OCI-LY7 (cell line): ENCODE measurements around the gene MTMR2. TPM values are rescaled to one million over a fixed set of nuclear protein-coding genes. Genes with fewer than 3 reads are reported as not detected.

Experiments
- BruUV-seq: library from RNA; stranded (reverse); fragments of 400-500 nt; replicated peaks from 2 replicates; lab custom pipeline; 2021; lab: Mats Ljungman, UMichigan
- CTCF ChIA-PET: fragments of 300-600 bp; sonication (Branson Sonifier 250); formaldehyde crosslinking; loops from one replicate; lab custom pipeline; 2022; ENCODE audit warnings: antibody characterized with exemption; ENCODE audit not compliant: unreplicated experiment; lab: Charles Lee
- POLR2A ChIA-PET: fragments of 300-600 bp; sonication (Branson Sonifier 250); formaldehyde crosslinking; loops from one replicate; lab custom pipeline; 2022; ENCODE audit warnings: antibody characterized with exemption; lab: Charles Lee
- DNase-seq: peaks from one replicate; pipeline ENCODE4 v3.0.0-alpha.2; 2015; ENCODE audit warnings: low spot score
- H2AFZ ChIP-seq: fragments of 200-600 bp; sonication (generic), shearing (Covaris generic); 2 replicates; pipeline ENCODE4 v1.6.1; 2014; ENCODE audit warnings: mild to moderate bottlenecking, antibody characterized with exemption, low read length, moderate library complexity
- H3K27ac ChIP-seq: fragments of 200-600 bp; sonication (generic); 2 replicates; pipeline ENCODE4 v1.5.1; 2014; ENCODE audit warnings: mixed run types, low read depth, mild to moderate bottlenecking, moderate library complexity, low read length, inconsistent platforms; ENCODE audit not compliant: poor library complexity, severe bottlenecking
- H3K36me3 ChIP-seq: fragments of 200-600 bp; sonication (generic); 2 replicates; pipeline ENCODE4 v1.6.1; 2014; ENCODE audit warnings: mild to moderate bottlenecking, antibody characterized with exemption, low read length, moderate library complexity, mixed read lengths; ENCODE audit not compliant: insufficient read depth
- H3K4me1 ChIP-seq: fragments of 200-600 bp; sonication (generic); 2 replicates; pipeline ENCODE4 v1.5.1; 2014; ENCODE audit warnings: mild to moderate bottlenecking, low read length; ENCODE audit not compliant: insufficient read depth, poor library complexity, severe bottlenecking
- H3K4me2 ChIP-seq: fragments of 200-600 bp; sonication (generic); 2 replicates; pipeline ENCODE4 v1.6.1; 2014; ENCODE audit warnings: mild to moderate bottlenecking, low read length
- H3K4me3 ChIP-seq: fragments of 200-600 bp; sonication (generic); 2 replicates; pipeline ENCODE4 v1.5.1; 2014; ENCODE audit warnings: mild to moderate bottlenecking, low read depth, low read length; ENCODE audit not compliant: poor library complexity, severe bottlenecking
- H3K79me2 ChIP-seq: fragments of 200-600 bp; sonication (generic); 2 replicates; pipeline ENCODE4 v1.6.1; 2016; ENCODE audit warnings: low read depth, mild to moderate bottlenecking, low read length, moderate library complexity, mixed read lengths; ENCODE audit not compliant: insufficient read depth
- H3K9me2 ChIP-seq: fragments of 200-600 bp; sonication (generic); 2 replicates; pipeline ENCODE4 v1.6.1; 2016; ENCODE audit warnings: mild to moderate bottlenecking, low read length, mixed read lengths; ENCODE audit not compliant: insufficient read depth
- H3K9me3 ChIP-seq: fragments of 200-600 bp; sonication (generic); 2 replicates; pipeline ENCODE4 v1.6.1; 2014; ENCODE audit warnings: mild to moderate bottlenecking, mixed run types, low read length, mixed read lengths
- H4K20me1 ChIP-seq: fragments of 200-600 bp; sonication (generic); 2 replicates; pipeline ENCODE4 v1.6.1; 2014; ENCODE audit warnings: mild to moderate bottlenecking, antibody characterized with exemption, low read length, moderate library complexity, mixed read lengths; ENCODE audit not compliant: insufficient read depth
- CTCF ChIP-seq: fragments of 200-600 bp; sonication (generic); conservative IDR thresholded peaks from 2 replicates; pipeline ENCODE4 v1.5.1; 2014; ENCODE audit warnings: mild to moderate bottlenecking, antibody characterized with exemption, low read length, moderate library complexity, mixed read lengths
- EZH2phosphoT487 ChIP-seq: fragments of 200-600 bp; sonication (generic); IDR thresholded peaks from 2 replicates; pipeline ENCODE4 v1.6.1; 2018; ENCODE audit warnings: low read depth, borderline replicate concordance, mild to moderate bottlenecking, mixed run types, antibody characterized with exemption, low read length, moderate library complexity, mixed read lengths
- intact Hi-C: fragments of 100-400 bp; cut with micrococcal nuclease; formaldehyde crosslinking; loops from one replicate; pipeline ENCODE4 v1.10.0; 2022; ENCODE audit not compliant: unreplicated experiment
- total RNA-seq, 2 experiments: library from RNA; depleted of rRNA in 1 of 2; stranded (reverse); fragments of >200 nt in 1 of 2; shearing (Covaris generic) in 1 of 2; gene quantifications; 2 replicates each; pipeline ENCODE4 v1.2.3, GENCODE V29; 2014 to 2022

MTMR2 gene
- total RNA-seq, 2 experiments from 2014 or later, result 0.79 to 13.0 TPM

- Histone ChIP-seq H3K4me3 (no peak overlapping the region), H4K20me1 (no peaks in the 10 kb centered on the region), H3K79me2 (no peaks in the 10 kb centered on the region), H3K4me2 (no peak overlapping the region), H3K27ac (no peak overlapping the region), H3K9me3 (no peaks in the 10 kb centered on the region), H2AFZ (no peak overlapping the region), H3K9me2 (no peaks in the 10 kb centered on the region), H3K36me3 (no peaks in the 10 kb centered on the region), H3K4me1 (no peaks in the 10 kb centered on the region)
- intact Hi-C loops, result no loop called here
- TF ChIP-seq EZH2phosphoT487 (no peak), CTCF (no peak)
- ChIA-PET CTCF (no interaction called here), POLR2A (no interaction called here)
- BruUV-seq, result no TSS peak
- DNase-seq, result no peak
Measured at GRCh38 chr11:95918720-95919119, 5.2 kb downstream of the MTMR2 start.

GRCh38 chr11:95918056-95918455, 5.9 kb downstream of the MTMR2 start:
- H3K27ac ChIP-seq, result no peak overlapping the region
- no peak overlapping the region for H3K4me3 ChIP-seq
- H3K9me3 ChIP-seq, result no peaks in the 10 kb centered on the region
- no TSS peak for BruUV-seq
- no peak for TF ChIP-seq CTCF
- TF ChIP-seq EZH2phosphoT487, result no peak
- intact Hi-C loops, result no loop called here
- POLR2A ChIA-PET, result no interaction called here
- H3K4me1 ChIP-seq, result no peaks in the 10 kb centered on the region
- H3K36me3 ChIP-seq, result no peaks in the 10 kb centered on the region
- no peak for DNase-seq
- H4K20me1 ChIP-seq, result no peaks in the 10 kb centered on the region
- no peaks in the 10 kb centered on the region for H3K9me2 ChIP-seq
- CTCF ChIA-PET, result no interaction called here
- no peaks in the 10 kb centered on the region for H3K79me2 ChIP-seq
- no peak overlapping the region for H2AFZ ChIP-seq
- H3K4me2 ChIP-seq, result no peak overlapping the region

DNA sequence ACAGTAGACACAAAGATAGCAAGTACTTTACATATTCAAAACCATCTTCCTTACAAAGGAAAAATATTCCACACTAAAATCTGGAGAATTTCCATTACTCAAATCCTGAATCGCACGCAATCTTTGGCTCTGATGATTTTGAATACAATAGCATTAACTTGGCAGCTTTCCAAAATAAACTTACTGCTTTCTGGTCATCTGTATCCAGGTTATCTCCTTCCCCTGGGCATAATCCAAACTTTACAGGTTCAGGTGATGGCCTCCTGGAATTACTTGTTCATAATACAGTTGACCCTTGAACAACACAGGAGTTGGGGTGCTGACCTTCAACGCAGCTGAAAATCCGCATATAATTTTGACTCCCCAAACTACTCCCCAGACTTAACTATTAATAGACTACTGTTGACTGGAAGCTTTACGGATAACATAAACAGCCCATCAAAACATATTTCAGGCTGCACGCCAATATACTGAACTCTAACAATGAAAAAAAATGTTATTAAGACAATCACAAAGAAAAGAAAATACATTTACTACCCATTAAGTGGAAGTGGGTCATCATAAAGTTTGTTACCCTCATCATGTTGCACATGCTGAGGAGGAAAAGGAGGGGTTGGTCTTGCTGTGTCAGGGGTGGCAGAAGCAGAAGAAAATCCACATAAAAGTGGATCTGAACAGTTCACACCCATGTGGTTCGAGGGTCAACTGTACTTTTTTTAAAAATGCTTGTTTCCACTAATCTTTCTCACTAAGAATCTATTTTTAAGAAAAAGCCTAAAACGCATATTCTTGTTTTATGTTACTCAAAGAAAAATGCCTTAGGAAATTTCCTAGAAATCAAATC, 6.5 kb downstream of the MTMR2 start:
- no TSS peak for BruUV-seq
- no peak overlapping the region for H3K27ac ChIP-seq
- no peaks in the 10 kb centered on the region for H3K9me2 ChIP-seq
- H2AFZ ChIP-seq, result no peak overlapping the region
- no peaks in the 10 kb centered on the region for H3K9me3 ChIP-seq
- no peaks in the 10 kb centered on the region for H3K4me1 ChIP-seq
- no peak overlapping the region for H3K4me3 ChIP-seq
- no peaks in the 10 kb centered on the region for H3K36me3 ChIP-seq
- no peak for DNase-seq
- intact Hi-C loops, result no loop called here
- H4K20me1 ChIP-seq, result no peaks in the 10 kb centered on the region
- no peaks in the 10 kb centered on the region for H3K79me2 ChIP-seq
- POLR2A ChIA-PET, result interaction anchor here (1.0 kb wide), 1 partner anchor 10 kb away, joined by 8 read pairs; no protein-coding TSS in a partner anchor
- CTCF ChIA-PET, result no interaction called here
- H3K4me2 ChIP-seq, result no peak overlapping the region
- no peak for TF ChIP-seq CTCF
- no peak for TF ChIP-seq EZH2phosphoT487
